ENCODE data around the gene ANKS1A. TPM values are rescaled to one million over a fixed set of nuclear protein-coding genes. Genes with fewer than 3 reads are reported as not detected.

ANKS1A gene
- total RNA-seq, 6 experiments from 2014 or later: 6.7 to 17.4 (median 10.5) TPM

DNA sequence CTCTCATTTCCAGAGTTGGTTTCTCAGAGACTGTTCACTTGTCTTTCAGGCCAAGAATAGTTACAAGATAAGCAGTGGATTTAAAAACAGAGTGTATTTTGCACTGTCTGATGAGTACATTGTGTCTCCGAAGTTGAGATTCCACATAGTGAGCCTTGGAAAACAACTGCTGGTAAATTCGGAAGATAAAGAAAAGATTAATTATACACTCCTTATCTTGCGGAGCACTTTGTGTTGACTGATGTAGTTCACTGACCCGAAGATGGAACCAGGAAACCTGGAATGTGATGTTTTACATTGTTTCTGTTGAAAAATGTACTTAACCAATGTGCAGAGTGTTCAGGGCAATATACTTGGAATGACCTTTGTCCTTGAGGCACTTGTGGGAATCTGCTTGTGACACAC lies 51.0 kb downstream of the ANKS1A start:
- no peaks in the 10 kb centered on the region for H3K27me3 ChIP-seq
- intact Hi-C loops (cut with DNase I): no loop called here
- H3K9me3 ChIP-seq: no peaks in the 10 kb centered on the region
- TF ChIP-seq, protein P1, sequence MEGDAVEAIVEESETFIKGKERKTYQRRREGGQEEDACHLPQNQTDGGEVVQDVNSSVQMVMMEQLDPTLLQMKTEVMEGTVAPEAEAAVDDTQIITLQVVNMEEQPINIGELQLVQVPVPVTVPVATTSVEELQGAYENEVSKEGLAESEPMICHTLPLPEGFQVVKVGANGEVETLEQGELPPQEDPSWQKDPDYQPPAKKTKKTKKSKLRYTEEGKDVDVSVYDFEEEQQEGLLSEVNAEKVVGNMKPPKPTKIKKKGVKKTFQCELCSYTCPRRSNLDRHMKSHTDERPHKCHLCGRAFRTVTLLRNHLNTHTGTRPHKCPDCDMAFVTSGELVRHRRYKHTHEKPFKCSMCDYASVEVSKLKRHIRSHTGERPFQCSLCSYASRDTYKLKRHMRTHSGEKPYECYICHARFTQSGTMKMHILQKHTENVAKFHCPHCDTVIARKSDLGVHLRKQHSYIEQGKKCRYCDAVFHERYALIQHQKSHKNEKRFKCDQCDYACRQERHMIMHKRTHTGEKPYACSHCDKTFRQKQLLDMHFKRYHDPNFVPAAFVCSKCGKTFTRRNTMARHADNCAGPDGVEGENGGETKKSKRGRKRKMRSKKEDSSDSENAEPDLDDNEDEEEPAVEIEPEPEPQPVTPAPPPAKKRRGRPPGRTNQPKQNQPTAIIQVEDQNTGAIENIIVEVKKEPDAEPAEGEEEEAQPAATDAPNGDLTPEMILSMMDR (IDR thresholded peaks at IDR 0.05): no peak
- TF ChIP-seq POLR2A (IDR thresholded peaks at IDR 0.05): no peak
- peaks cover 0 to 29% (median 7%) of the 10 kb centered on the region in 4 donors for H3K4me1 ChIP-seq
- no peaks in the 10 kb centered on the region for H3K36me3 ChIP-seq
- WGBS (ENCODE audit: insufficient coverage, low coverage, low lambda C conversion rate, missing lambda C conversion rate): 34% methylated on average over 4 of the region's 4 CpGs
- H3K4me3 ChIP-seq: no peak overlapping the region
- DNase-seq (no peak), ATAC-seq (peak; percentile 58 to 83 (median 64))
- H3K27ac ChIP-seq: no peak overlapping the region

- Histone ChIP-seq H3K4me1 (peaks cover 0 to 37% (median 7%) of the 10 kb centered on the region in 4 donors), H3K4me3 (no peak overlapping the region), H3K9me3 (no peaks in the 10 kb centered on the region), H3K27ac (no peak overlapping the region), H3K36me3 (no peaks in the 10 kb centered on the region), H3K27me3 (no peaks in the 10 kb centered on the region)
- intact Hi-C loops (cut with DNase I): no loop called here
- TF ChIP-seq, protein P1 (IDR thresholded peaks at IDR 0.05): no peak
- no peak for TF ChIP-seq POLR2A (IDR thresholded peaks at IDR 0.05)
- WGBS (ENCODE audit: insufficient coverage, low coverage, low lambda C conversion rate, missing lambda C conversion rate): 96% methylated on average over 4 of the region's 4 CpGs
- no peak for DNase-seq
- no peak for ATAC-seq
Measured at GRCh38 chr6:34941421-34941820, 52.4 kb downstream of the ANKS1A start.

- H3K27ac ChIP-seq: peak overlapping the region in 2 of 3 donors; percentile 41 to 59
- no peak for DNase-seq
- TF ChIP-seq, protein P1 (IDR thresholded peaks at IDR 0.05): no peak
- no peak for TF ChIP-seq POLR2A (IDR thresholded peaks at IDR 0.05)
- H3K36me3 ChIP-seq: no peaks in the 10 kb centered on the region
- H3K27me3 ChIP-seq: no peaks in the 10 kb centered on the region
- no peaks in the 10 kb centered on the region for H3K9me3 ChIP-seq
- H3K4me1 ChIP-seq: peaks cover 0 to 12% (median 0%) of the 10 kb centered on the region in 4 donors
- 57% methylated on average over 1 of the region's 1 CpG for WGBS (ENCODE audit: insufficient coverage, low coverage, low lambda C conversion rate, missing lambda C conversion rate)
- peak; percentile 81 to 88 (median 84) for ATAC-seq
- intact Hi-C loops (cut with DNase I): no loop called here
- no peak overlapping the region for H3K4me3 ChIP-seq
Measured at GRCh38 chr6:34945317-34945716, 56.3 kb downstream of the ANKS1A start.

GRCh38 chr6:34947561-34947960 lies 58.5 kb downstream of the ANKS1A start:
- Histone ChIP-seq H3K4me3 (no peak overlapping the region), H3K9me3 (no peaks in the 10 kb centered on the region), H3K27me3 (no peaks in the 10 kb centered on the region), H3K36me3 (no peaks in the 10 kb centered on the region), H3K27ac (no peak overlapping the region), H3K4me1 (peaks cover 0 to 11% (median 0%) of the 10 kb centered on the region in 4 donors)
- 82% methylated on average over 1 of the region's 1 CpG for WGBS (ENCODE audit: insufficient coverage, low coverage, low lambda C conversion rate, missing lambda C conversion rate)
- DNase-seq: no peak
- intact Hi-C loops (cut with DNase I): no loop called here
- no peak for ATAC-seq
- TF ChIP-seq, protein P1 (IDR thresholded peaks at IDR 0.05): no peak
- no peak for TF ChIP-seq POLR2A (IDR thresholded peaks at IDR 0.05)

DNA sequence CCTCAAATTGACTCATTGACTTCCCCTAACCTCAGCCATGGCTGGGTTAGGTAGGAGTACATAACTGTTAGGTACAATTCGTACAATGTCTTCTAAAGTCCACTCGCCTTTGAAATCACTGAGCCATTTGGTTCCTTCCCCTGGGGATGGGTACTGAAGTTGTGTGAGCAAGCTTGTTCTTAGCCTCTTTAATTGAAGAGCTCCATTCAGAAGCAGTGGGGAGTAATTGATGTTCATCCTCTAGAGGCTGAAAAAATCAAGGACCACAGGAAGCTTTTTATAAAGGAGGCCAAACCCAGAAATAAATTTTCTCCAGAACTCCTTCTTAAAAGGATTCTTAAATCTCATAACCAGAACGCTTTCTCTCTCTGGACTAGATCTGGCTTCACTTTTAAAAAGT lies 60.6 kb downstream of the ANKS1A start:
- no peak for DNase-seq
- TF ChIP-seq POLR2A (IDR thresholded peaks at IDR 0.05): no peak
- H3K9me3 ChIP-seq: no peaks in the 10 kb centered on the region
- no peak overlapping the region for H3K4me3 ChIP-seq
- intact Hi-C loops (cut with DNase I): no loop called here
- H3K27ac ChIP-seq: no peak overlapping the region
- peaks cover 0 to 30% (median 7%) of the 10 kb centered on the region in 4 donors for H3K4me1 ChIP-seq
- no peak for ATAC-seq
- WGBS (ENCODE audit: insufficient coverage, low coverage, low lambda C conversion rate, missing lambda C conversion rate): 84% methylated on average over 3 of the region's 3 CpGs
- H3K36me3 ChIP-seq: no peaks in the 10 kb centered on the region
- H3K27me3 ChIP-seq: no peaks in the 10 kb centered on the region

Data from right lobe of liver (tissue), 6 donors.